ENCODE measurements around the gene RNMT.

Gene RNMT

GRCh38 chr18:13730481-13730880 is 4.0 kb downstream of the RNMT start:
- Histone ChIP-seq H3K9ac (ENCODE audit: low read length) (no peak overlapping the region), H3K9me2 (replicated peaks; ENCODE audit: insufficient read depth, low read length) (no peaks in the 10 kb centered on the region), H3K4me2 (ENCODE audit: low read depth, low read length, poor library complexity, severe bottlenecking) (no peak overlapping the region), H4K20me1 (ENCODE audit: low read depth, low read length) (no peaks in the 10 kb centered on the region), H3F3A (ENCODE audit: insufficient read depth) (no peaks in the 10 kb centered on the region), H3K36me3 (ENCODE audit: low read length) (peaks cover 10% of the 10 kb centered on the region; the same call in 1 of the 2 replicates), H3K27me3 (ENCODE audit: low read length) (no peaks in the 10 kb centered on the region), H3K27ac (ENCODE audit: low read depth, low read length) (no peak overlapping the region), H3K9me3 (ENCODE audit: insufficient read depth, low read length) (no peaks in the 10 kb centered on the region), H2AFZ (ENCODE audit: low read depth, low read length, severe bottlenecking) (no peak overlapping the region), H3K79me2 (ENCODE audit: insufficient read depth, low read length) (peaks cover 53% of the 10 kb centered on the region), H3K4me3 (ENCODE audit: insufficient read depth, low read length, poor library complexity, severe bottlenecking) (no peak overlapping the region)
- TF ChIP-seq EZH2phosphoT487 (conservative IDR thresholded peaks at IDR 0.05; ENCODE audit: low read length): no peak
- no peak for TF ChIP-seq CTCF (IDR thresholded peaks at IDR 0.05; ENCODE audit: insufficient read depth, low read length, poor library complexity, severe bottlenecking)

- TF ChIP-seq EZH2phosphoT487 (conservative IDR thresholded peaks at IDR 0.05; ENCODE audit: low read length): no peak
- TF ChIP-seq CTCF (IDR thresholded peaks at IDR 0.05; ENCODE audit: insufficient read depth, low read length, poor library complexity, severe bottlenecking): no peak
- Histone ChIP-seq H3K9me2 (replicated peaks; ENCODE audit: insufficient read depth, low read length) (no peaks in the 10 kb centered on the region), H3K27me3 (ENCODE audit: low read length) (no peaks in the 10 kb centered on the region), H4K20me1 (ENCODE audit: low read depth, low read length) (no peaks in the 10 kb centered on the region), H3F3A (ENCODE audit: insufficient read depth) (no peaks in the 10 kb centered on the region), H3K4me2 (ENCODE audit: low read depth, low read length, poor library complexity, severe bottlenecking) (no peak overlapping the region), H3K9ac (ENCODE audit: low read length) (no peak overlapping the region), H3K27ac (ENCODE audit: low read depth, low read length) (no peak overlapping the region), H2AFZ (ENCODE audit: low read depth, low read length, severe bottlenecking) (no peak overlapping the region), H3K9me3 (ENCODE audit: insufficient read depth, low read length) (no peaks in the 10 kb centered on the region), H3K4me3 (ENCODE audit: insufficient read depth, low read length, poor library complexity, severe bottlenecking) (no peak overlapping the region), H3K79me2 (ENCODE audit: insufficient read depth, low read length) (peaks cover 6% of the 10 kb centered on the region), H3K36me3 (ENCODE audit: low read length) (peaks cover 33% of the 10 kb centered on the region)
Measured at GRCh38 chr18:13735681-13736080, 9.2 kb downstream of the RNMT start.

GRCh38 chr18:13745696-13746095 is 19.2 kb downstream of the RNMT start:
- Histone ChIP-seq H3K27ac (ENCODE audit: low read depth, low read length) (no peak overlapping the region), H3K9me3 (ENCODE audit: insufficient read depth, low read length) (no peaks in the 10 kb centered on the region), H3K79me2 (ENCODE audit: insufficient read depth, low read length) (no peaks in the 10 kb centered on the region), H4K20me1 (ENCODE audit: low read depth, low read length) (no peaks in the 10 kb centered on the region), H2AFZ (ENCODE audit: low read depth, low read length, severe bottlenecking) (no peak overlapping the region), H3K9ac (ENCODE audit: low read length) (no peak overlapping the region), H3F3A (ENCODE audit: insufficient read depth) (no peaks in the 10 kb centered on the region; the same call in 1 of the 2 replicates), H3K36me3 (ENCODE audit: low read length) (peaks cover 33% of the 10 kb centered on the region; the same call in 1 of the 2 replicates), H3K4me2 (ENCODE audit: low read depth, low read length, poor library complexity, severe bottlenecking) (no peak overlapping the region), H3K27me3 (ENCODE audit: low read length) (no peaks in the 10 kb centered on the region), H3K4me3 (ENCODE audit: insufficient read depth, low read length, poor library complexity, severe bottlenecking) (no peak overlapping the region), H3K9me2 (replicated peaks; ENCODE audit: insufficient read depth, low read length) (no peaks in the 10 kb centered on the region)
- TF ChIP-seq EZH2phosphoT487 (conservative IDR thresholded peaks at IDR 0.05; ENCODE audit: low read length) (no peak), CTCF (IDR thresholded peaks at IDR 0.05; ENCODE audit: insufficient read depth, low read length, poor library complexity, severe bottlenecking) (no peak)
